AG09319 (cell line): ENCODE results near the gene TMEM223.

Experiments
- DNase-seq: peaks from one replicate; pipeline ENCODE4 v3.0.0-alpha.2; 2010; ENCODE audit warnings: low read depth; ENCODE audit errors: extremely low read depth
- TF ChIP-seq, protein P1 (sequence below): IDR thresholded peaks from 2 replicates; pipeline ENCODE4 v1.5.1; 2011; ENCODE audit warnings: low read depth, mild to moderate bottlenecking, inconsistent platforms, low read length, moderate library complexity

Gene TMEM223, protein sequence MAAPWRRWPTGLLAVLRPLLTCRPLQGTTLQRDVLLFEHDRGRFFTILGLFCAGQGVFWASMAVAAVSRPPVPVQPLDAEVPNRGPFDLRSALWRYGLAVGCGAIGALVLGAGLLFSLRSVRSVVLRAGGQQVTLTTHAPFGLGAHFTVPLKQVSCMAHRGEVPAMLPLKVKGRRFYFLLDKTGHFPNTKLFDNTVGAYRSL

DNA sequence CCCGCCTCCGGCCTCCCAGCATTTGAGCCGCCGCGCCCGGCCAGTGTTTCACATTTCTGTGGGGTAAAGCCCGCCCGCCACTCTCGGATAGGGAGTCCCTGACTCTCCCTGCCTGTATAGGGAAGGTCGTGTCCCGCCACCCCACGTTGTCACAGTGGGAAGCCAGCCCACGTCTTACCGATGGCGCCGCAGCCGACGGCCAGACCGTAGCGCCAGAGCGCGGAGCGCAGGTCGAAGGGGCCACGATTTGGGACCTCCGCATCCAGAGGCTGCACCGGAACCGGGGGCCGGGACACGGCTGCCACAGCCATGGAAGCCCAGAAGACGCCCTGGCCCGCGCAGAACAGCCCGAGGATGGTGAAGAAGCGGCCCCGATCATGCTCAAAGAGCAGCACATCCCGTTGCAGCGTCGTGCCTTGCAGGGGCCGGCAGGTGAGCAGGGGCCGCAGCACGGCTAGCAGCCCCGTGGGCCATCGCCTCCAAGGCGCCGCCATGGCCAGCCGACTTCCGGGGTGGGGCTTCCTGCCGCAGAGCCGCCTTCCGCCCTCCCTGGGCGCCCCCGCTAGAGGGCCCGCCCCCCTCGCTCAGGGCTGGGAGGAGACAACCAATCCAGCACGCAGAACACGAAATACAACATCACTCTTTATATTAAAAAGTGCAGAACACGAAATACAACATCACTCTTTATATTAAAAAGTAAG lies at the start of gene TMEM223:
TMEM223 (minus strand) TSS at position 506 of the 701 bp plus-strand sequence; CDS start at position 494, 12 bp downstream.
- no peak for DNase-seq

DNA sequence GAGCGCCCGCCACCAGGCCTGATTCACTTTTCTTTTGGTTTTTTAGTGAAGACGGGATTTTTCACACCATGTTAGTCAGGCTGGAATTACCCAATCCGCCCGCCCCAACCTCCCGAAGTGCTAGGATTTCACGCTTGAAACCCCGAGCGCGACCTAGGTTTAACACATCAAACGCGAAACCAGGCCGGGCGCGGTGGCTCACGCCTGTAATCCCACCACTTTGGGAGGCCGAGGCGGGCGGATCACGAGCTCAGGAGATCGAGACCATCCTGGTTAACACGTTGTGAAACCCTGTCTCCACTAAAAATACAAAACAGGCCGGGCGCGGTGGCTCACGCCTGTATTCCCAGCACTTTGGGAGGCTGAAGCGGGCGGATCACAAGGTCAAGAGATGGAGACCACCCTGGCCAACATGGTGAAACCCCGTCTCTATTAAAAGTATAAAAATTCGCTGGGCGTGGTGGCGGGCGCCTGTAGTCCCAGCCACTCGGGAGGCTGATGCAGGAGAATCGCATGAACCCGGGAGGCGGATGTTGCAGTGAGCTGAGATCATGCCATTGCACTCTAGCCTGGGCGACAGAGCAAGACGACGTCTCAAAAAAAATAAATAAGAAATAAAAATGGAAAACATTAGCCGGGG lies 49.0 kb upstream of the TMEM223 start:
- peak; percentile 39 for DNase-seq

More for the DNA sequence above, at the start of gene TMEM223:
- TF ChIP-seq, protein P1, sequence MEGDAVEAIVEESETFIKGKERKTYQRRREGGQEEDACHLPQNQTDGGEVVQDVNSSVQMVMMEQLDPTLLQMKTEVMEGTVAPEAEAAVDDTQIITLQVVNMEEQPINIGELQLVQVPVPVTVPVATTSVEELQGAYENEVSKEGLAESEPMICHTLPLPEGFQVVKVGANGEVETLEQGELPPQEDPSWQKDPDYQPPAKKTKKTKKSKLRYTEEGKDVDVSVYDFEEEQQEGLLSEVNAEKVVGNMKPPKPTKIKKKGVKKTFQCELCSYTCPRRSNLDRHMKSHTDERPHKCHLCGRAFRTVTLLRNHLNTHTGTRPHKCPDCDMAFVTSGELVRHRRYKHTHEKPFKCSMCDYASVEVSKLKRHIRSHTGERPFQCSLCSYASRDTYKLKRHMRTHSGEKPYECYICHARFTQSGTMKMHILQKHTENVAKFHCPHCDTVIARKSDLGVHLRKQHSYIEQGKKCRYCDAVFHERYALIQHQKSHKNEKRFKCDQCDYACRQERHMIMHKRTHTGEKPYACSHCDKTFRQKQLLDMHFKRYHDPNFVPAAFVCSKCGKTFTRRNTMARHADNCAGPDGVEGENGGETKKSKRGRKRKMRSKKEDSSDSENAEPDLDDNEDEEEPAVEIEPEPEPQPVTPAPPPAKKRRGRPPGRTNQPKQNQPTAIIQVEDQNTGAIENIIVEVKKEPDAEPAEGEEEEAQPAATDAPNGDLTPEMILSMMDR: no peak; the same call in 1 of the 2 replicates

DNA sequence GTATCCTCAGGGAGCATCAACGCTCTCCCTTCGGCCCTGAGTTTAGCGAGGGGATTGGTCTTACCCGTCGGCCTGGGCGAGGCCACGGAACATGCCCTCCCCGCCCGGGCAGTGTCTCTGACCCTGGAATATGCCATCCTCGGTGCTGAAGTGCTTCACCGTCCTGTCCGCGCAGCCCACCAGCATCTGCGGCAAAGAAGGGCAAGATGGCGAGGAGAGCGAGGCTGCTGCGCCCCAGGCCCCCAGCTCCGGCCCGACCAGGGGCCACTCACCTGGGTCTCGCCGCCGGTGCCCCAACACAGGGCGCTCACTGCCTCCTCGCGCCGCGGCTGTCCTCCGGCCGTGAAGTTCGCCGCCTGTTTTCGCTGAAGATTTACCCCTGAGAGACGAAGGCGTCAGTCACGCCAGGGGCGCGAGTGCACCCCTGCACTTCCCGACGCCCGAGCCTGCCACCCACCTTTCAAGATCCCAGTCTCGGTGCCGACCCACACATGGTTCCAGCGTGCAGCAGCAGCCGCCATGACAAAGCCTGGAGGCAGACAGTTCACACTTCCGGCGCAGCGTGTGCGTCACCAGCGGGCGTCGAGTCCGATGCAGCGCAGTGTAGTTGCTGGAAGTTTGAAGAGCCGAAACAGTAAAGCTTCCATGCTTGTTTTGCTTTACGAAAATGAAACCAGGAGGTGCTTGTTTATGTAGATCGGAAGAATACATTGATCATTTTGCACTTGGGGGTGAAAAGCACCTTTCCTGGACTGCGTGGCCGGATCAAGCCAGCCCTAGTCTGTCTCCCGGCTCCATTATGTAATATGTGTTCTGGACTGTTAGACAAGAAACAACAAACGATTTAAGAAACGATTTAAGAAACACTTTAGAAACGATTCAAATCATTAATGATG lies 47.5 kb upstream of the TMEM223 start, which contains the start of gene WDR74:
WDR74 (minus strand) TSS at position 541 of the 896 bp plus-strand sequence; CDS start at position 521, 20 bp downstream.
- TF ChIP-seq, protein P1: no peak

DNA sequence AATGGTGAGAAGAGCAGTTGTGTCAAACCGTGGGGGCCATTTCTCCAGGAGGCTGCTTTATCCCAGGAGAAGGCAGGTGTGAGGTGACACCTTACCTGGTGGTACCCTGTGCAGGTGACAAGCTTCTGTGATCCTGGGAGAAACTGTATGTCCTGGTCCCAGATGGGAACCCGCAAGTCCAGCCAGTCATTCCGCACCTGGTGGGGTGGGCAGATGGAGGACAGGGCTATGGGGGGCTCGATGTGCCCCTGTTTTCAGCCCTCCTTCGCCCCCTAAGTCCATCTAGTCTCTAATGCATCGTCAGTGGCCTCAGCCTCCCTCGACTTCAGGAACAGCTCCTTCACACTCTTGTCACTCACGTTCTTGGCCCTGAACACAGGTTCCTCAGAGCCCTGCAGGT lies 43.5 kb upstream of the TMEM223 start:
- TF ChIP-seq, protein P1: no peak

More for the DNA sequence above, 47.5 kb upstream of the TMEM223 start, which contains the start of gene WDR74:
- DNase-seq: peak; percentile 68

DNA sequence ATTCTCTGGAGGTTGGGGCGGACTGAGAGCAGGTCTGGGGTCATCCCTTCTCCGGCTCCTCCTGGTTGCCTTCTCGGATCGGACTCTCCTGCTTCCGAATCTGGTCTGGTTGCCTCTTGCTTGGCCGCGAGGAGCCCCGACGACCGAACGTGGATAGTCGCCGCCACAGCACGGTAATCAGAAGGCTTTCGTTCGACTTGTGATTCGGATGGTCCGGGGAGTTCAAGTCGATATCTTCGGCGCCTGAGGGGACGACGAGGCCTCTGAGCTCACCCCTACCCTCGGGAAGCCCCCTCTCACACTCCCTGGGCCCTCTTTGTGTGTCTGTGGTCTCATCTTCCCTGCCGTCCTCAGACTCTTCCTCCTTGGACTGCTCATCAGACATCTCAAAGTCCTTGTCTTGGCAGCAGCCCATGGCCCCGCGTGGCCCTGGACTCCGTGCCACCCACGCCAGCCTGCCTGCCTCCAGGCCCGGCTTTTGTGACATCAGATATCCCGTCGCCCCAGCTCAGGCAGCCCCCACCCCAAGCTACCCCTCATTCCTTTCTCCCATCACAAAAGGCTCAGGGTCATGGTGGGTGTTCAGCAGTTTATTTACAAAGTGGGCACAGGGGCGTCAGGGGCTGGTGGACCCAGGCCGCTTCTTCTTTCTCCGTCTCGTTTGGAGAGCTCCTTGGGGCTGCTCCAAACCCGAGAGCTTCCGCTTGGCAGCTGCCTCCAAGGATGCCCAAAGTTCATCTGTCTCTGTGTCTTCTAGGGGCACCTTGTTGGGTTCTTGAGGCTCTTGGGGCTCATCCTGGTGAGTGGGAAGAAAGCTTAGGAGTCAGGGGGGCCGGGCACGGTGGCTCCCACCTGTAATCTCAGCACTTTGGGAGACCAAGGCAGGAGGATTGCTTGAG lies 40.8 kb upstream of the TMEM223 start, which contains the start of gene TEX54:
TEX54 (minus strand) TSS at position 506 of the 899 bp plus-strand sequence.
- DNase-seq: no peak
- TF ChIP-seq, protein P1: no peak

More for the DNA sequence above, 43.5 kb upstream of the TMEM223 start:
- no peak for DNase-seq

DNA sequence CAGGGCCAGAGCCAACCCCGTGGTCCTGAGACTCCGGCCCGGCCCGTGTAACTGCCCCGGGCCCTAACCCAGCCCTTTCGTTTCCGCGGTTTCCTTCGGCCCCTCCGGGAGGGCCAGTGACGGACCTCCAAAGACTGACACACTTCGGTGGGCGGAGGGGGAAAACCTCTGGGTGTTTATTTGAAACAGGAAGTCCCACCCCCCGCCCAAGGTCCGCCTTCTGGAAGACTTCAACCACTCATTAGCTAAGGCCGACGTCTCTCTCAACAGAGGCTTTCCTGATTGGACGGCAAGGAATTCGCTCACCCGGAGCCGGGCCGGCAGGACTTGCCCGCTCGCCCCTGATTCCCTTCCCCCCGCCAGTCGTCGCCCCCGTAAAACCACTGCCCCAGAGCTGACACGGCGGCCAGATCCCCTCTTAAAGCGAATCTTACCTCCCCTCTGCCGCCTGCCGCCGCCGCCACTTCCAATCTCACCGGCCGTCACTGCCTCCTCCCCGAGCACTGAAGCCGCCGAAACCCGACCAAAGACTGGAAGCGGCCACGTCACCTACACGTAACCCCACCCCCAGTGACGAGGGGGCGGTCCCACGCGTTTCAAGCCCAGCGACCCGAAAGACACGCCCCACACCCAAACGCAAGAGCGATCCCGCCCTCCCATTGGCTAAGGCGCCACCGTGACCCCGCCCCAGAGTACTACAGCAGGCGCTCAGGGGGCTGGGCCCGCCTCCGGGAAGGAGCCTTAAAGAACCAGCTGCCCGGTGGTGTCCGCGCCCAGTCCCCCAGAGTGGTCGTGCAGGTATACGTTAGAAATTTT lies 39.9 kb upstream of the TMEM223 start, which contains the start of gene STX5:
STX5 (minus strand) TSS at position 532 of the 816 bp plus-strand sequence. CDS start 808 bp downstream, outside the sequence.
- DNase-seq: peak; percentile 96

More for the DNA sequence above, 39.9 kb upstream of the TMEM223 start, which contains the start of gene STX5:
- TF ChIP-seq, protein P1: no peak
